HEK293 (cell line): ENCODE results near the gene RSBN1L.
A peak's percentile ranks its signal among the peaks of the same experiment; 100 is the strongest.

Experiments used
- CTCF ChIA-PET: fragments of 350-600 bp; formaldehyde crosslinking; extraction: SDS; loops from one replicate; lab custom pipeline; 2021; ENCODE audit warnings: antibody characterized with exemption; lab: Yijun Ruan, JAX
- POLR2A ChIA-PET: fragments of 300-600 bp; formaldehyde crosslinking; extraction: SDS; loops from one replicate; lab custom pipeline; 2020; ENCODE audit warnings: antibody characterized with exemption, inconsistent platforms; lab: Yijun Ruan, JAX
- H3K27ac ChIP-seq: fragments of 200-500 bp; sonication (Bioruptor generic); 2 replicates; pipeline ENCODE4 v1.5.1; 2014; ENCODE audit warnings: low read depth, low read length, control low read depth, inconsistent platforms; ENCODE audit errors: extremely low read depth
- H3K36me3 ChIP-seq, 2 experiments: fragments of 200-500 bp in 1 of 2; sonication (Bioruptor generic) in 1 of 2; 1 replicate in 1 of 2; 2 replicates in 1 of 2; pipeline ENCODE4 v1.5.1; 2014 to 2017; ENCODE audit warnings: inconsistent platforms in 2 of 2, low read length in 2 of 2; ENCODE audit not compliant: control insufficient read depth in 2 of 2, insufficient read depth in 1 of 2
- H3K4me1 ChIP-seq: fragments of 200-500 bp; sonication (Bioruptor generic); 2 replicates; pipeline ENCODE4 v1.5.1; 2014; ENCODE audit warnings: mild to moderate bottlenecking, low read length, inconsistent platforms; ENCODE audit not compliant: control insufficient read depth, insufficient read depth
- H3K4me3 ChIP-seq: 2 replicates; pipeline ENCODE4 v1.5.1; 2011; ENCODE audit warnings: low read depth, mild to moderate bottlenecking, control low read depth, low read length, moderate library complexity
- H3K9me3 ChIP-seq: fragments of 200-500 bp; sonication (Bioruptor generic); 2 replicates; pipeline ENCODE4 v1.5.1; 2014; ENCODE audit warnings: low read depth, low read length, inconsistent platforms; ENCODE audit not compliant: control insufficient read depth, insufficient read depth
- KLF8 ChIP-seq: fragments of 450-650 bp; formaldehyde crosslinking; IDR thresholded peaks from 2 replicates; pipeline ENCODE4 v1.5.1; 2016; ENCODE audit warnings: missing biosample characterization, missing genetic modification characterization
- KLF9 ChIP-seq: fragments of 450-650 bp; formaldehyde crosslinking; IDR thresholded peaks from 2 replicates; pipeline ENCODE4 v1.5.1; 2016; ENCODE audit warnings: missing biosample characterization, missing genetic modification characterization, low read depth
- PBX3 ChIP-seq: sonication (generic); formaldehyde crosslinking; IDR thresholded peaks from 2 replicates; pipeline ENCODE4 v1.8.1; 2022; ENCODE audit warnings: mild to moderate bottlenecking, moderate library complexity, missing genetic modification reagents
- PRDM1 ChIP-seq: fragments of 450-650 bp; formaldehyde crosslinking; IDR thresholded peaks from 2 replicates; pipeline ENCODE4; 2016; ENCODE audit warnings: missing biosample characterization, missing genetic modification characterization
- PRDM10 ChIP-seq: fragments of 450-650 bp; formaldehyde crosslinking; IDR thresholded peaks from 2 replicates; pipeline ENCODE4 v1.5.1; 2016; ENCODE audit warnings: missing biosample characterization, missing genetic modification characterization
- SCRT1 ChIP-seq: fragments of 450-650 bp; formaldehyde crosslinking; IDR thresholded peaks from 2 replicates; pipeline ENCODE4 v1.5.1; 2016; ENCODE audit warnings: missing biosample characterization, missing genetic modification characterization, borderline replicate concordance
- TRIM28 ChIP-seq: IDR thresholded peaks from 2 replicates; pipeline ENCODE4 v1.6.1; 2011; ENCODE audit warnings: low read length, control low read depth, borderline replicate concordance
- ZBTB44 ChIP-seq: fragments of 450-650 bp; IDR thresholded peaks from 2 replicates; pipeline ENCODE4 v1.5.1; 2018; ENCODE audit warnings: missing biosample characterization, mild to moderate bottlenecking, missing genetic modification characterization
- ZBTB6 ChIP-seq: fragments of 450-650 bp; formaldehyde crosslinking; IDR thresholded peaks from 2 replicates; pipeline ENCODE4 v1.5.1; 2017; ENCODE audit warnings: missing biosample characterization, missing genetic modification characterization
- ZBTB8A ChIP-seq: fragments of 450-650 bp; formaldehyde crosslinking; IDR thresholded peaks from 2 replicates; pipeline ENCODE4 v1.5.1; 2016; ENCODE audit warnings: missing biosample characterization, missing genetic modification characterization
- ZNF121 ChIP-seq: fragments of 450-650 bp; formaldehyde crosslinking; IDR thresholded peaks from 2 replicates; pipeline ENCODE4 v1.5.1; 2016; ENCODE audit warnings: missing biosample characterization, missing genetic modification characterization
- ZNF140 ChIP-seq: fragments of 450-650 bp; formaldehyde crosslinking; IDR thresholded peaks from 2 replicates; pipeline ENCODE4 v1.5.1; 2016; ENCODE audit warnings: missing biosample characterization, missing genetic modification characterization
- ZNF2 ChIP-seq: fragments of 450-650 bp; formaldehyde crosslinking; IDR thresholded peaks from 2 replicates; pipeline ENCODE4 v1.5.1; 2016; ENCODE audit warnings: missing biosample characterization, missing genetic modification characterization
- ZNF223 ChIP-seq: fragments of 450-650 bp; formaldehyde crosslinking; IDR thresholded peaks from 2 replicates; pipeline ENCODE4 v1.5.1; 2016; ENCODE audit warnings: missing biosample characterization, missing genetic modification characterization
- ZNF239 ChIP-seq: fragments of 450-650 bp; formaldehyde crosslinking; IDR thresholded peaks from 2 replicates; pipeline ENCODE4 v1.5.1; 2016; ENCODE audit warnings: missing biosample characterization, missing genetic modification characterization
- ZNF488 ChIP-seq: fragments of 450-650 bp; formaldehyde crosslinking; IDR thresholded peaks from 2 replicates; pipeline ENCODE4 v1.5.1; 2016; ENCODE audit warnings: missing biosample characterization, missing genetic modification characterization
- ZNF530 ChIP-seq: fragments of 450-650 bp; formaldehyde crosslinking; IDR thresholded peaks from 2 replicates; pipeline ENCODE4 v1.5.1; 2016; ENCODE audit warnings: low read depth, missing biosample characterization, missing genetic modification characterization
- ZNF664 ChIP-seq: fragments of 450-650 bp; formaldehyde crosslinking; IDR thresholded peaks from 2 replicates; pipeline ENCODE4 v1.5.1; 2016; ENCODE audit warnings: missing biosample characterization, missing genetic modification characterization
- ZNF692 ChIP-seq: fragments of 450-650 bp; formaldehyde crosslinking; IDR thresholded peaks from 2 replicates; pipeline ENCODE4 v1.5.1; 2016; ENCODE audit warnings: missing biosample characterization, missing genetic modification characterization
- ZNF777 ChIP-seq: fragments of 450-650 bp; formaldehyde crosslinking; IDR thresholded peaks from 2 replicates; pipeline ENCODE4 v1.5.1; 2017; ENCODE audit warnings: missing biosample characterization, missing genetic modification characterization, borderline replicate concordance

The RSBN1L gene

GRCh38 chr7:77707504-77707992, 11.3 kb downstream of the RSBN1L start (continued):
- TF ChIP-seq ZNF2: no peak

GRCh38 chr7:77710067-77710466, 13.8 kb downstream of the RSBN1L start:
- no peak overlapping the region; the same call in 1 of the 2 replicates for H3K27ac ChIP-seq
- H3K36me3 ChIP-seq: peaks cover 0 to 16% of the 10 kb centered on the region in 2 experiments; a peak in 2 of 3 replicates
- no peaks in the 10 kb centered on the region for H3K9me3 ChIP-seq
- H3K4me3 ChIP-seq: no peak overlapping the region
- POLR2A ChIA-PET: no interaction called here
- TF ChIP-seq ZBTB8A (tag by site-specific recombination) (no peak), KLF8 (tag by site-specific recombination) (no peak), ZNF664 (tag by site-specific recombination) (peak; percentile 90), PRDM1 (tag by site-specific recombination) (0 out of 2 replicates have a peak, but pooled peaks have one; percentile 33), ZNF530 (tag by site-specific recombination) (no peak), PBX3 (CRISPR knock-in tag) (no peak), ZNF140 (tag by site-specific recombination) (no peak), ZNF692 (tag by site-specific recombination) (no peak), TRIM28 (no peak), ZBTB44 (tag by site-specific recombination) (no peak), ZNF488 (no peak)
- TF ChIP-seq, all 188 proteins: peak for 2
- CTCF ChIA-PET: no interaction called here
- H3K4me1 ChIP-seq: no peaks in the 10 kb centered on the region; the same call in 1 of the 2 replicates

- Histone ChIP-seq H3K36me3 (peaks cover 0 to 16% of the 10 kb centered on the region in 2 experiments; a peak in 2 of 3 replicates), H3K4me3 (no peak overlapping the region), H3K9me3 (no peaks in the 10 kb centered on the region), H3K27ac (no peak overlapping the region), H3K4me1 (no peaks in the 10 kb centered on the region; the same call in 1 of the 2 replicates)
- ChIA-PET POLR2A (no interaction called here), CTCF (interaction anchor here (0.6 kb wide), 1 partner anchor 57 kb away, joined by 4 read pairs; no protein-coding TSS in a partner anchor)
- TF ChIP-seq ZNF488 (no peak), ZBTB6 (tag by site-specific recombination) (no peak), ZBTB8A (tag by site-specific recombination) (no peak), PRDM10 (tag by site-specific recombination) (no peak), ZNF239 (tag by site-specific recombination) (no peak), KLF9 (tag by site-specific recombination) (no peak), SCRT1 (tag by site-specific recombination) (no peak), ZNF121 (tag by site-specific recombination) (no peak), ZNF223 (tag by site-specific recombination) (no peak), ZNF777 (tag by site-specific recombination) (no peak)
Measured at GRCh38 chr7:77710861-77711260, 14.6 kb downstream of the RSBN1L start.
